ENCODE data around the gene SPEM2. TPM values are rescaled to one million over a fixed set of nuclear protein-coding genes. Genes with fewer than 3 reads are reported as not detected.

Gene SPEM2
- total and polyA plus RNA-seq, 2 of the 4 experiments (the other 2 are of a cell fraction) = not detected

- WGBS, 2 experiments (ENCODE audit: extremely low coverage in 2 of 2, insufficient read length in 1 of 2) = 93% methylated on average over 9 of the region's 23 CpGs; no CpG with 5 or more reads in 1 of the 2 experiments
- Histone ChIP-seq H2AK5ac (ENCODE audit: low read depth, low read length) (no peak overlapping the region), H2BK20ac (ENCODE audit: low read depth, low read length) (no peak overlapping the region), H3K79me1 (ENCODE audit: low read depth in 1 of 2, low read length in 2 of 2) (no peaks in the 10 kb centered on the region; a peak in 1 of 4 replicates), H3K9ac (ENCODE audit: low read depth, low read length) (no peak overlapping the region), H3K4me2 (ENCODE audit: low read depth, low read length) (no peak overlapping the region), H3K4me3 (ENCODE audit: insufficient read depth, low read depth, low read length) (no peak overlapping the region), H3K4ac (ENCODE audit: low read depth, low read length) (no peak overlapping the region), H2AFZ (replicated peaks; ENCODE audit: low read length, poor library complexity) (no peak overlapping the region), H3K27ac (ENCODE audit: insufficient read depth, low read length) (no peak overlapping the region), H4K20me1 (ENCODE audit: insufficient read depth, low read length) (peaks cover 7% of the 10 kb centered on the region; the same call in 1 of the 2 replicates), H4K5ac (ENCODE audit: low read depth, low read length) (no peak overlapping the region), H3K18ac (ENCODE audit: low read depth, low read length) (no peak overlapping the region), H3K56ac (ENCODE audit: extremely low read depth, insufficient read depth, low read length) (no peak overlapping the region), H3K36me3 (ENCODE audit: control insufficient read depth, insufficient read depth, low read length) (peaks cover 29% of the 10 kb centered on the region), H4K91ac (ENCODE audit: insufficient read depth, low read depth, low read length) (no peak overlapping the region), H4K8ac (ENCODE audit: low read depth in 2 of 2, low read length in 2 of 2) (no peak overlapping the region), H3K27me3 (ENCODE audit: control insufficient read depth, insufficient read depth, low read length) (no peaks in the 10 kb centered on the region), H3K9me1 (ENCODE audit: insufficient read depth, low read length) (peaks cover 2% of the 10 kb centered on the region; the same call in 1 of the 2 replicates), H2AK9ac (replicated peaks; ENCODE audit: low read depth, low read length, poor library complexity) (peak overlapping the region; percentile 70), H2BK120ac (ENCODE audit: low read depth, low read length) (no peak overlapping the region), H3K4me1 (ENCODE audit: control insufficient read depth, insufficient read depth, low read length) (peaks cover 4% of the 10 kb centered on the region; the same call in 1 of the 2 replicates), H3K9me3 (ENCODE audit: control insufficient read depth, insufficient read depth, low read length) (no peaks in the 10 kb centered on the region), H2BK15ac (ENCODE audit: low read depth, low read length) (no peak overlapping the region), H3K14ac (replicated peaks; ENCODE audit: low read depth, low read length) (no peak overlapping the region), H3K23ac (ENCODE audit: low read depth, low read length) (no peak overlapping the region), H2BK5ac (ENCODE audit: low read depth, low read length, poor library complexity, severe bottlenecking) (no peak overlapping the region)
- POLR2A ChIA-PET (ENCODE audit: unreplicated experiment) = no interaction called here
- no peak for ATAC-seq (ENCODE audit: low read depth)
- intact Hi-C loops (cut with micrococcal nuclease) (no loop called here), dilution Hi-C loops (cut with HindIII; ENCODE audit: low sequenced_read_pairs, unreplicated experiment) (no loop called here), in situ Hi-C loops (cut with MboI; ENCODE audit: low sequenced_read_pairs) (no loop called here)
- CTCF ChIA-PET = no interaction called here
- BruUV-seq (replicated peaks) = no TSS peak
- no peak for DNase-seq
- TF ChIP-seq MAZ (IDR thresholded peaks at IDR 0.05; ENCODE audit: borderline replicate concordance, low read depth, low read length) (no peak), CEBPB (IDR thresholded peaks at IDR 0.05; ENCODE audit: low read depth, low read length) (no peak), POLR2A (IDR thresholded peaks at IDR 0.05; ENCODE audit: low read depth, low read length) (no peak), NFE2L2 (IDR thresholded peaks at IDR 0.05; ENCODE audit: low read depth, low read length) (no peak), SMC3 (IDR thresholded peaks at IDR 0.05; ENCODE audit: low read depth, low read length) (no peak), RAD21 (IDR thresholded peaks at IDR 0.05; ENCODE audit: low read length) (no peak)
These were observed 9.6 kb upstream of the SPEM2 start for GRCh38 chr17:7415784-7416183.
